Neural cell (in vitro differentiated cells): Measurements from ENCODE around the gene MAP6. TPM values are rescaled to one million over a fixed set of nuclear protein-coding genes. Genes with fewer than 3 reads are reported as not detected.

Experiments
- H2AFZ ChIP-seq: fragments of 200-600, 300-800 bp; sonication (generic), shearing (Covaris generic); 2 replicates; pipeline ENCODE4 v1.6.0; 2014; ENCODE audit warnings: low read depth, mild to moderate bottlenecking, antibody characterized with exemption, low read length, moderate library complexity
- H3F3A ChIP-seq: fragments of 200-600 bp; shearing (Covaris generic); 2 replicates; pipeline ENCODE4 v1.6.1; 2016; ENCODE audit warnings: mild to moderate bottlenecking, moderate library complexity, mixed read lengths, antibody characterized with exemption, low read length; ENCODE audit not compliant: insufficient read depth, poor library complexity, severe bottlenecking
- H3K27ac ChIP-seq: fragments of 200-600, 300-800 bp; sonication (generic), shearing (Covaris generic); 2 replicates; pipeline ENCODE4 v1.5.1; 2014; ENCODE audit warnings: mild to moderate bottlenecking, low read length, moderate library complexity
- H3K27me3 ChIP-seq: fragments of 300-800, 200-600 bp; sonication (generic), shearing (Covaris generic); 2 replicates; pipeline ENCODE4 v1.6.0; 2014; ENCODE audit warnings: mild to moderate bottlenecking, low read depth, low read length, moderate library complexity; ENCODE audit not compliant: insufficient read depth
- H3K36me3 ChIP-seq: fragments of 300-800, 200-600 bp; sonication (generic), shearing (Covaris generic); 2 replicates; pipeline ENCODE4 v1.5.1; 2014; ENCODE audit warnings: mild to moderate bottlenecking, antibody characterized with exemption, low read length, moderate library complexity; ENCODE audit not compliant: insufficient read depth
- H3K4me2 ChIP-seq: fragments of 300-800, 200-600 bp; sonication (generic), shearing (Covaris generic); 2 replicates; pipeline ENCODE4 v1.6.0; 2014; ENCODE audit warnings: mild to moderate bottlenecking, low read length
- H3K4me3 ChIP-seq: fragments of 300-800, 200-600 bp; sonication (generic), shearing (Covaris generic); 2 replicates; pipeline ENCODE4 v1.5.1; 2014; ENCODE audit warnings: mild to moderate bottlenecking, low read length, moderate library complexity
- H3K79me2 ChIP-seq: fragments of 200-600 bp; shearing (Covaris generic); replicated peaks from 2 replicates; pipeline ENCODE4 v1.6.0; 2014; ENCODE audit warnings: mild to moderate bottlenecking, low read length, moderate library complexity; ENCODE audit not compliant: insufficient read depth
- H3K9ac ChIP-seq: fragments of 300-800, 200-600 bp; sonication (generic), shearing (Covaris generic); 2 replicates; pipeline ENCODE4 v1.6.1; 2016; ENCODE audit warnings: mild to moderate bottlenecking, low read length, mixed read lengths
- H3K9me2 ChIP-seq: fragments of 200-600 bp; shearing (Covaris generic); 2 replicates; pipeline ENCODE4 v1.6.1; 2016; ENCODE audit warnings: mild to moderate bottlenecking, low read length, mixed read lengths; ENCODE audit not compliant: insufficient read depth
- H3K9me3 ChIP-seq: fragments of 200-600, 300-800 bp; sonication (generic), shearing (Covaris generic); 2 replicates; pipeline ENCODE4 v1.6.1; 2016; ENCODE audit warnings: mild to moderate bottlenecking, mixed run types, low read length, moderate library complexity, mixed read lengths
- H4K20me1 ChIP-seq: fragments of 200-600 bp; shearing (Covaris generic); 2 replicates; pipeline ENCODE4 v1.6.1; 2016; ENCODE audit warnings: mild to moderate bottlenecking, mixed run types; ENCODE audit not compliant: insufficient read depth
- CTCF ChIP-seq: fragments of 450-650 bp; IDR thresholded peaks from 2 replicates; pipeline ENCODE4 v1.5.1; 2014; ENCODE audit warnings: antibody characterized with exemption, mild to moderate bottlenecking, moderate library complexity; ENCODE audit not compliant: poor library complexity, severe bottlenecking
- EP300 ChIP-seq: fragments of 450-650 bp; conservative IDR thresholded peaks from 2 replicates; pipeline ENCODE4 v1.6.1; 2014; ENCODE audit warnings: antibody characterized with exemption, mild to moderate bottlenecking, moderate library complexity; ENCODE audit not compliant: poor library complexity, severe bottlenecking
- EZH2 ChIP-seq: fragments of 200-600, 300-800 bp; shearing (Covaris generic), sonication (generic); IDR thresholded peaks from 2 replicates; pipeline ENCODE4 v1.6.1; 2014; ENCODE audit warnings: antibody characterized with exemption, low read length, borderline replicate concordance, mild to moderate bottlenecking; ENCODE audit not compliant: insufficient read depth, poor library complexity, severe bottlenecking
- MXI1 ChIP-seq: fragments of 450-650 bp; conservative IDR thresholded peaks from 2 replicates; pipeline ENCODE4 v1.6.1; 2014; ENCODE audit warnings: antibody characterized with exemption, mild to moderate bottlenecking; ENCODE audit not compliant: poor library complexity, severe bottlenecking
- POLR2AphosphoS5 ChIP-seq: IDR thresholded peaks from 2 replicates; pipeline ENCODE4 v1.6.1; 2012
- RAD21 ChIP-seq: fragments of 450-650 bp; conservative IDR thresholded peaks from 2 replicates; pipeline ENCODE4 v1.6.1; 2014; ENCODE audit warnings: antibody characterized with exemption, mild to moderate bottlenecking, moderate library complexity
- REST ChIP-seq: IDR thresholded peaks from 2 replicates; pipeline ENCODE4 v1.6.1; 2012; ENCODE audit warnings: borderline replicate concordance
- SMC3 ChIP-seq: fragments of 450-650 bp; conservative IDR thresholded peaks from 2 replicates; pipeline ENCODE4 v1.6.1; 2014; ENCODE audit warnings: antibody characterized with exemption, mild to moderate bottlenecking, moderate library complexity; ENCODE audit not compliant: poor library complexity
- TAF1 ChIP-seq: IDR thresholded peaks from 2 replicates; pipeline ENCODE4 v1.6.1; 2012; ENCODE audit warnings: low read depth
- polyA plus RNA-seq: library from polyadenylated mRNA; depleted of rRNA; stranded (reverse); fragments of >200 nt; gene quantifications from 2 replicates; pipeline ENCODE4 v1.2.3, GENCODE V29; 2014

The MAP6 gene
- polyA plus RNA-seq, 1 donor from 2014 or later: 178 TPM

- Histone ChIP-seq H3K79me2 (peaks cover 82% of the 10 kb centered on the region), H2AFZ (peak overlapping the region; percentile 5), H3K27ac (peak overlapping the region; percentile 89), H3K36me3 (no peaks in the 10 kb centered on the region), H3F3A (peaks cover 11% of the 10 kb centered on the region), H3K9ac (peak overlapping the region; percentile 51), H3K4me2 (peak overlapping the region; percentile 83), H3K4me3 (peak overlapping the region; percentile 58), H3K9me2 (no peaks in the 10 kb centered on the region), H3K27me3 (no peaks in the 10 kb centered on the region), H3K9me3 (no peaks in the 10 kb centered on the region), H4K20me1 (no peaks in the 10 kb centered on the region)
- TF ChIP-seq MXI1 (peak; percentile 31), EP300 (peak; percentile 68), EZH2 (no peak), RAD21 (no peak), REST (no peak), SMC3 (no peak), TAF1 (no peak), POLR2AphosphoS5 (peak; percentile 45), CTCF (no peak)
Measured at GRCh38 chr11:75639762-75640181, 29.1 kb downstream of the MAP6 start.

- Histone ChIP-seq H3K9me2 (no peaks in the 10 kb centered on the region), H3K9ac (peak overlapping the region; percentile 32), H3F3A (peaks cover 11% of the 10 kb centered on the region), H3K27ac (peak overlapping the region; percentile 89), H3K4me2 (no peak overlapping the region), H3K4me3 (peak overlapping the region; percentile 58), H3K9me3 (no peaks in the 10 kb centered on the region), H3K36me3 (no peaks in the 10 kb centered on the region), H4K20me1 (no peaks in the 10 kb centered on the region), H3K79me2 (peaks cover 81% of the 10 kb centered on the region), H3K27me3 (no peaks in the 10 kb centered on the region), H2AFZ (no peak overlapping the region)
- TF ChIP-seq REST (no peak), POLR2AphosphoS5 (no peak), SMC3 (no peak), EZH2 (no peak)
Measured at GRCh38 chr11:75637998-75638397, 30.8 kb downstream of the MAP6 start.
